Vagina (tissue), 2 donors: Measurements from ENCODE around the gene TET2.

Experiments used
- POLR2A ChIP-seq, 2 donors: fragments of 450-650 bp; IDR thresholded peaks; one replicate each; pipeline ENCODE4 v1.6.1; 2017; ENCODE audit warnings: antibody characterized with exemption in 2 of 2, mild to moderate bottlenecking in 2 of 2, moderate library complexity in 2 of 2
- POLR2AphosphoS5 ChIP-seq, 2 donors: sonication (generic); formaldehyde crosslinking; IDR thresholded peaks; one replicate each; pipeline ENCODE4 v1.9.0; 2017; ENCODE audit warnings: antibody characterized with exemption in 2 of 2, mild to moderate bottlenecking in 2 of 2, low read depth in 1 of 2; ENCODE audit not compliant: insufficient read depth in 1 of 2

GRCh38 chr4:105149771-105150170 is 3.1 kb downstream of the TET2 start:
- TF ChIP-seq POLR2A (IDR thresholded peaks at IDR 0.05) (no peak), POLR2AphosphoS5 (IDR thresholded peaks at IDR 0.05; ENCODE audit: insufficient read depth in 1 of 2, low read depth in 1 of 2) (no peak)
